GM18520 (cell line): ENCODE data around the gene RANBP3.
"Not testable (repeated sequence)": the region's sequence is repeated elsewhere in the genome, so short reads cannot be mapped to it uniquely, and the experiment has no call there.

ENCODE experiments used
- ATAC-seq: cut with Tn5 transposase; IDR thresholded peaks from one replicate; pipeline ENCODE4 v1.9.1; 2021; ENCODE audit not compliant: unreplicated experiment

The RANBP3 gene

DNA sequence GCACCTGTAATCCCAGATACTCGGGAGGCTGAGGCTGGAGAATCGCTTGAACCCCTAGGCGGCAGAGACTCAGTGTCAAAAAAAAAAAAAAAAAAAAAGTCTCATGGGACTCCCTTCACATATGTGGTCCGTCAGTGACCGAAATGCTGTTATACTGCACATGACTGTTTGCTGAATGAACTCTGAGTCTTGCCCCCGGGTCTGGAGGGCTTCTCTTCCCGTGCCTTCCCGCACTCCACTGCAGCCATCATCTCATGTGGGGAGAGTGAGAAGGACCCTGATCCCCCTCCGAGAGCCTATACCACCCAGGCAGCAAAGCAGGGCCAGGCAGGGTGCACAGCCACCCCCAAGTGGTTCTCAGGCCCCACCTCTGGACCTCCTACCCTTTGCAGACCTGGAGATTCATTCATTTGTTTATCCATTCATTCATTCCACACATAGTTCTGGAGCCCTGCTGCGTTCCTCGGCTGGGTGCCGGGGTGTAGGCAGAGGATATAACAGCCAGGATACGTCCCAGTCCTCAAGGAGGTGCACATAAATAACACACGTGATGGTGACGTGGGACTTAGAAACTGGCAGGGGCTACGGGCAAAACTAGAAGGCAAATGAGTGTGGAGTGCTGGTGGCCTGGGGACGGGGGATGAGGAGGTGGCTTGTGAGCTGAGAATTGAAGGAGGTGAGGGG is 88.5 kb downstream of the RANBP3 start:
- no peak for ATAC-seq

- not testable (repeated sequence) for ATAC-seq
These were observed 93.7 kb downstream of the RANBP3 start for GRCh38 chr19:5884065-5884811.

DNA sequence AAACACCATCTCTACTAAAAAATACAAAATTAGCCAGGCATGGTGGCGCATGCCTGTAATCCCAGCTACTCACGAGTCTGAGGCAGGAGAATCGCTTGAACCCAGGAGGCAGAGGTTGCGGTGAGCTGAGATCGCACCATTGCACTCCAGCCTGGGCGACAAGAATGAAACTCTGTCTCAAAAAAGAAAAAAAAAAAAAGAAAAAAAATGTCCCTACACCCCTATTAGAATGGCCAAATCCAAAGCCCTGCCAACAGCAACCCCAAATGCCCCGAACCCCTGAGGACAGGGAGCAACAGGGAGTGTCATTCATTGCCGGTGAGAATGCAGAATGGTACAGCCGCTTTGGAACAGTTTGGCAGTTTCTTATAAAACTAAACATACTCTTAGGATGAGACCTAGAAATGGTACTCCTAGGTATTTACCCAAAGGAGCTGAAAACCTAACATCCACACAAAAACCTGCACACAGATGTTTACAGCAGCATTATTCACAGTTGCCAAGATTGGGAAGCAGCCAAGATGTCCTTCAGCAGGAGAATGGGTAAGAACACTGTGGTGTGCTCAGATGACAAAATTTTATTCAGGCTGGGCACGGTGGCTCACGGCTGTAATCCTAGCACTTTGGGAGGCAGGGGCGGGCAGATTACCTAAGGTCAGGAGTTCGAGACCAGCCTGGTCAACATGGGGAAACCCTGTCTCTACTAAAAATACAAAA is 94.6 kb downstream of the RANBP3 start:
- not testable (repeated sequence) for ATAC-seq

GRCh38 chr19:5882421-5882968 is 95.4 kb downstream of the RANBP3 start:
- ATAC-seq = no peak

DNA sequence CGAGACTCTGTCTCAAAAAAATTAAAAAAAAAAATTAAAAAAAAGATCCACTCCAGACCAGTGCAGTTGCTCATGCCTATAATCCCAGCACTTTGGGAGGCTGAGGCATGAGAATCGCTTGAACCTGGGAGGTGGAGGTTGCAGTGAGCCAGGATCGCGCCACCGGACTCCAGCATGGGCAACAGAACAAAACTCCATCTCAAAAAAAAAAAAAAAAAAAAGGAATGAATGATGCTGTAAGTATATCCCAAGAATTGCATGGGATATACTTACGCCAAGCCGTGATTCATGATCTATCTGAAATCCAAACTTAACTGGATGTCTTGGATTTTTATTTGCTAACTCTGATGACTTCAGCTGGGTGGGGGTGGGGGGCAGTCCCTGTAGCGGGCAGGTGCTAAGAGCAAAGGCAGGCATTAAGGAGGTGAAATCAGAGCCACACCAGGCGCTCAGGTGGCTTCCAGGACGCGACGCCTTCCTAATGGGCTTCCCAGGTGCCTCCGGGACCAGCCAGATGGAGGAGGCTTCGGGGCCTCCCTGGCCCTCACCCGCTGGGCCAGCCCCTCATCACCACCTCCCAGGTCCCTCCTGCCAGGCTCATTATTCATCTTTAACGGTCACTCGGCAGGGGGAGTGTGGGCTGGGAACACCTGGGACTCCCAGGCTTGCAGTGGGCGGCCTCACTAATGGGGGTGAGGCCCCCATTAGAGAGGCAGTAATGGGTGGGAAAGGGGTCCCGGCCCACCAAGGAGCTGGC is 96.2 kb downstream of the RANBP3 start:
- no peak for ATAC-seq

DNA sequence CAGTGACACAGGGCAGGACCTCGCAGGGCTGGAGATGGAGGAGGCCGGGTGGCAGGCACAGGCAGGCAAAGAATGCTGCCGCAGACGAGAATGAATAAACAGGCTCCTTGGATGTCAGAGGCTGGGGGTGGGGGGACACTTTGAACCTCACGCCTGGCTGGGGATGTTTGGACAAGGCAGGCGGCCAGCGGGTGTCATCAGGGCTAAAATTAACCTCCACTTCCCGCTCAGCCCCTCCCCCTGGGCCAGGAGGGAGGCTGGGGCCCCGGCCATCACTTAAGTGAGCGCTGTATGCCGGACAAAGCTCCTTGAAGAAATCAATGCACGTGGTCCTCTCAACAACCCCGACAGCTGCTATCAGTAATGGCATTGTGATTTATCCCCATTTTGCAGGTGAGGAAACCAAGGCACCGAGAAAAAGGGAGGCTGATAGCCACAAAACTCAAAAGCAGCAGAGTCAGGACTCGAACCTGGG is 97.3 kb downstream of the RANBP3 start:
- no peak for ATAC-seq

DNA sequence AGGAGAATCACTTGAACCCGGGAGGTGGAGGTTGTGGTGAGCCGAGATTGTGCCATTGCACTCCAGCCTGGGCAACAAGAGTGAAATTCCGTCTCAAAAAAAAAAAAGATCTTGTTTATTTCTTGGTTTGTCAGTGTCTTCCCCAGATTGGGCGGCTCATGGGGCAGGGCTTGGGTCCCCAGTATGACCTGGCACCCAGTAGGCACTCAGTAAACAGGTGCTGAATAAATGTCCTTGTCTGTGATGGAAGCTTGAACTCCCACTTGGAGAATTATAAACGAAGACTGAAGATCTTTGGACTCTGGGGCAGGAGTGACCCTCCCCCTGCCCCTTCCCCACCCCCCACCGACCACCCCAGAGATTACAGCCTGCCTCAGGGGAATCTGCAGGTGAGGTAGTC is 97.7 kb downstream of the RANBP3 start:
- no peak for ATAC-seq

DNA sequence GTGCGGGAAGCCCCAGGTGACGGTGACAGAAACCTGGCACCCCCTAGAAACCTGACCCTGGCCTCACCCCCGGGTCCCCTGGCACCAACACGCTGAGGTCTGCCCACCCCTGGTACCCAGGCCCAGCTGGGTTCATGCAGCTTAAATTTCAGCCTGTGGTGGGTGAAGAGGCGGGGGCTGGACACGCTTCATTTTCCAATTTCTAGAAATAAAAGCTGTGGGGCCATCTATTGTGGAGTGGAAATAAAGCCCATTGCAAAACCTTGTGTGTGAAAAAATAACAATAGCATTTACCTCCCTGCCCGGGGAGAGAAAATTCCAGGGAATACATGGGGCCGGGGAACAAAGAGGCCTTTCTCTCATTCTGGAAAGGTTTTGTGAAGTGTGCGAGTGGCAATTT is 100.1 kb downstream of the RANBP3 start:
- ATAC-seq = no peak

DNA sequence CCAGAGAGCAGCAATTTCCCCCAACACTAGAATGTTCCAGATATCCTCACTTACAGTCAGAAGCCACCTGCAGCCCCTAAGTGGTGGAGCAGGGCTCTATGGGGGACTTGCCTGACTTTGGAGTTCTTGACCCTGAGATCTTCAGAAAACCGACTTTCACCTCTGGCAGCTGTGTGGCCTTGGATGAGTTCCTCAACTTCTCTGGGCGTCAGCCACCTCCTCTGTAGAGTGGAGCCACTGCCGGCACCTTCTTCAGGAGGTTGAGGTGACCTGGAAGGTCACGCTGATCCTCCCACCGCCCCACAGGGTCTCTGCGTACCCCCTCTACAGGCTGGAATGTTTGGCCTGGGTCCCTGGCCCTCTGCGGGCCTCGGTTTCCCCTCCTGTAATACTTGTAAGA is 100.5 kb downstream of the RANBP3 start:
- no peak for ATAC-seq

DNA sequence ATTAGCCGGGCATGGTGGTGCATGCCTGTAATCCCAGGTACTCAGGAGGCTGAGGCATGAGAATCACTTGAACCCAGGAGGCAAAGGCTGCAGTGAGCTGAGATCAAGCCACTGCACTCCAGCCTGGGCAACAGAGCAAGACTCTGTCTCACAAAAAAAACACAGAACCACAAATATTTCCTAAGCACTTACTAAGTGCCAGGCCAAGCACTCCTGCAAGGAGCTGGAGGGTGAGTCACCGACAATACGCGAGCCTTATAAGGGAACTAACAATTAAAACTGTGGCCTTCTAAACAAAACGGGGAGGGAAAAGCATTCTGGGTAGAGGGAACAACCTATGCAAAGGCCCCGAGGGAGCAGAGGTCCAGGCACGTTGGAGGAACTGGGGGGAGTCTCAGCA is 103.4 kb downstream of the RANBP3 start:
- ATAC-seq = not testable (repeated sequence)

DNA sequence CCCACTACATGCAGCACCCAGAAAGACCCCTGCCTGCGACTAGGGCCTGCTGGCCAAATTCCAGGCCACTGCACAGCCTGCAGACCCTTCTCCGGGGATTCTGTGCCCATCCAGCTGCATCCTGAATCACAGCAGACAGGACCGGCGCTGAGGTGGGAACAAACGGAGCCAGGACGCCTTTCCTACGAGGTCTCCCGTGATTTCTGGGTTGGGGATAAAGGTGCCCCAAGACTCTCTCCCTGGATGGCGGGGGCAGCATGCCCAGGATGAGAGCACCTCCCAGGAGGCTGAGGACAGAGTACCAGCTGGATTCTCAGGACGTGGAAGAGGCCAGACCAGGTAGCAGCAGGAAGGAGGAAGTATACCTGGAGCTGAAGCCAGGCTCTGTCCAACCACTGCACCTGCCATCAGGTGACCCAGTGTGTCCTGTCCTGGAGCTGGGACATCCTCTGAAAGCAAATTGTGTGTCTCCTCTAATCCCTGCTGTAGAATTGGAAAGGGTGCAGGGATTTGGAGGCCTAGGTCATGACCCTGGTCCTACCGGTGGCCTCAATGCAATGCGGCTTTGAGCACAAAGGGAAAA is 104.2 kb downstream of the RANBP3 start:
- ATAC-seq = no peak

GRCh38 chr19:5870986-5871394 is 107.0 kb downstream of the RANBP3 start:
- no peak for ATAC-seq

- no peak for ATAC-seq
These were observed 110.5 kb downstream of the RANBP3 start for GRCh38 chr19:5867201-5868136.
